Ectodermal cell (in vitro differentiated cells): Measurements from ENCODE around the gene SEMA4C.

Experiments
- H3K27ac ChIP-seq: 2 replicates; pipeline ENCODE4 v1.7.0; 2013; ENCODE audit warnings: mild to moderate bottlenecking, low read depth, low read length; ENCODE audit not compliant: insufficient read depth, poor library complexity, severe bottlenecking
- H3K27me3 ChIP-seq: 2 replicates; pipeline ENCODE4 v1.7.0; 2013; ENCODE audit warnings: mild to moderate bottlenecking, low read length; ENCODE audit not compliant: insufficient read depth, control insufficient read depth, poor library complexity, severe bottlenecking
- H3K36me3 ChIP-seq: one replicate; pipeline ENCODE4 v1.7.0; 2013; ENCODE audit warnings: low read length; ENCODE audit not compliant: control insufficient read depth, insufficient read depth
- H3K4me1 ChIP-seq: one replicate; pipeline ENCODE4 v1.7.0; 2013; ENCODE audit warnings: low read length; ENCODE audit not compliant: control insufficient read depth, insufficient read depth
- H3K4me3 ChIP-seq: 2 replicates; pipeline ENCODE4 v1.7.0; 2013; ENCODE audit warnings: low read depth, low read length, control low read depth; ENCODE audit not compliant: insufficient read depth
- H3K9me3 ChIP-seq: 2 replicates; pipeline ENCODE4 v1.7.0; 2013; ENCODE audit warnings: mild to moderate bottlenecking, low read length, moderate library complexity; ENCODE audit not compliant: control insufficient read depth
- WGBS, 2 experiments: methylation state at CpG; one replicate each; pipeline ENCODE4 v1.1.7; 2013; ENCODE audit warnings: missing lambda C conversion rate in 2 of 2; 5-methylcytosine and 5-hydroxymethylcytosine counted together

SEMA4C gene

GRCh38 chr2:96839875-96840850 is 29.7 kb downstream of the SEMA4C start:
- no peaks in the 10 kb centered on the region for H3K4me1 ChIP-seq
- no peak overlapping the region for H3K27ac ChIP-seq
- H3K27me3 ChIP-seq = no peaks in the 10 kb centered on the region
- no peak overlapping the region for H3K4me3 ChIP-seq
- H3K36me3 ChIP-seq = peaks cover 2% of the 10 kb centered on the region
- no peaks in the 10 kb centered on the region for H3K9me3 ChIP-seq
- WGBS, 2 experiments = 95% methylated on average over 37 of the region's 37 CpGs

- Histone ChIP-seq H3K27ac (no peak overlapping the region), H3K4me3 (no peak overlapping the region), H3K4me1 (no peaks in the 10 kb centered on the region), H3K27me3 (no peaks in the 10 kb centered on the region), H3K9me3 (no peaks in the 10 kb centered on the region), H3K36me3 (peaks cover 9% of the 10 kb centered on the region)
- 93 to 94% methylated on average over 42 of the region's 42 CpGs for WGBS, 2 experiments
These were observed 30.5 kb downstream of the SEMA4C start for GRCh38 chr2:96839293-96839874.

GRCh38 chr2:96838345-96839292 is 31.3 kb downstream of the SEMA4C start:
- peaks cover 1% of the 10 kb centered on the region for H3K4me1 ChIP-seq
- H3K9me3 ChIP-seq = no peaks in the 10 kb centered on the region
- H3K27me3 ChIP-seq = no peaks in the 10 kb centered on the region
- no peak overlapping the region for H3K4me3 ChIP-seq
- peaks cover 9% of the 10 kb centered on the region for H3K36me3 ChIP-seq
- 94% methylated on average over 23 of the region's 23 CpGs for WGBS, 2 experiments
- no peak overlapping the region for H3K27ac ChIP-seq

- H3K9me3 ChIP-seq = no peaks in the 10 kb centered on the region
- H3K27ac ChIP-seq = no peak overlapping the region
- peaks cover 9% of the 10 kb centered on the region for H3K36me3 ChIP-seq
- H3K27me3 ChIP-seq = no peaks in the 10 kb centered on the region
- WGBS, 2 experiments = 94 to 95% methylated on average over 9 of the region's 9 CpGs
- H3K4me1 ChIP-seq = peaks cover 12% of the 10 kb centered on the region
- H3K4me3 ChIP-seq = no peak overlapping the region
These were observed 32.3 kb downstream of the SEMA4C start for GRCh38 chr2:96837575-96837974.

GRCh38 chr2:96835830-96836229 is 34.0 kb downstream of the SEMA4C start:
- no peak overlapping the region for H3K4me3 ChIP-seq
- H3K27ac ChIP-seq = no peak overlapping the region
- WGBS, 2 experiments = 93 to 96% methylated on average over 4 of the region's 4 CpGs

GRCh38 chr2:96832754-96833507 is 36.9 kb downstream of the SEMA4C start:
- peak overlapping the region; percentile 5 for H3K4me3 ChIP-seq
- peaks cover 20% of the 10 kb centered on the region for H3K4me1 ChIP-seq
- peaks cover 19% of the 10 kb centered on the region for H3K36me3 ChIP-seq
- peak overlapping the region; percentile 86 for H3K27ac ChIP-seq
- WGBS, 2 experiments = 22 to 24% methylated on average over 17 to 18 of the region's 18 CpGs
- no peaks in the 10 kb centered on the region for H3K9me3 ChIP-seq
- no peaks in the 10 kb centered on the region for H3K27me3 ChIP-seq

More at GRCh38 chr2:96835830-96836229, 34.0 kb downstream of the SEMA4C start:
- H3K4me1 ChIP-seq = peaks cover 20% of the 10 kb centered on the region
- no peaks in the 10 kb centered on the region for H3K27me3 ChIP-seq
- peaks cover 9% of the 10 kb centered on the region for H3K36me3 ChIP-seq
- H3K9me3 ChIP-seq = no peaks in the 10 kb centered on the region

GRCh38 chr2:96832408-96832753 is 37.5 kb downstream of the SEMA4C start:
- peak overlapping the region; percentile 86 for H3K27ac ChIP-seq
- H3K36me3 ChIP-seq = peaks cover 25% of the 10 kb centered on the region
- no peaks in the 10 kb centered on the region for H3K27me3 ChIP-seq
- peak overlapping the region; percentile 6 for H3K4me3 ChIP-seq
- 52 to 55% methylated on average over 11 of the region's 11 CpGs for WGBS, 2 experiments
- peaks cover 20% of the 10 kb centered on the region for H3K4me1 ChIP-seq
- no peaks in the 10 kb centered on the region for H3K9me3 ChIP-seq

- WGBS, 2 experiments = 90 to 92% methylated on average over 10 of the region's 10 CpGs
- Histone ChIP-seq H3K4me1 (peaks cover 20% of the 10 kb centered on the region), H3K4me3 (no peak overlapping the region), H3K27ac (no peak overlapping the region), H3K27me3 (no peaks in the 10 kb centered on the region), H3K9me3 (no peaks in the 10 kb centered on the region), H3K36me3 (peaks cover 26% of the 10 kb centered on the region)
These were observed 38.2 kb downstream of the SEMA4C start for GRCh38 chr2:96831679-96832078.

- Histone ChIP-seq H3K27me3 (no peaks in the 10 kb centered on the region), H3K9me3 (no peaks in the 10 kb centered on the region), H3K4me3 (no peak overlapping the region), H3K27ac (no peak overlapping the region), H3K36me3 (peaks cover 34% of the 10 kb centered on the region), H3K4me1 (peaks cover 20% of the 10 kb centered on the region)
- 88 to 93% methylated on average over 5 of the region's 5 CpGs for WGBS, 2 experiments
These were observed 39.8 kb downstream of the SEMA4C start for GRCh38 chr2:96830044-96830562.
